Stimulated activated CD4-positive, alpha-beta T cell treated with anti-CD3 and anti-CD28 coated beads, Interleukin-15, amount 100 ng/mL, for 1 hour (primary cell): ENCODE data around the gene PTGES3L.

ENCODE experiments used
- DNase-seq, 2 donors: peaks; one replicate each; pipeline ENCODE4 v3.0.0-alpha.2; 2020; ENCODE audit warnings: low read depth in 1 of 2, low spot score in 1 of 2

Gene PTGES3L

GRCh38 chr17:42979511-42980273 lies at the start of gene PTGES3L:
Gene PTGES3L, minus strand, starts transcription at chr17:42980080. Its CDS starts 27 bp downstream, at chr17:42980053.
- DNase-seq, result no peak

GRCh38 chr17:43028221-43028861 lies 48.5 kb upstream of the PTGES3L start:
- no peak for DNase-seq

- DNase-seq, result no peak
These were observed 47.5 kb upstream of the PTGES3L start for GRCh38 chr17:43027091-43028032.

GRCh38 chr17:43026595-43026994 lies 46.7 kb upstream of the PTGES3L start:
- no peak for DNase-seq

GRCh38 chr17:43025766-43026537 lies 46.1 kb upstream of the PTGES3L start:
- DNase-seq, result no peak

- no peak for DNase-seq
These were observed 45.4 kb upstream of the PTGES3L start for GRCh38 chr17:43025290-43025657.

- peak; percentile 50 to 68 for DNase-seq
These were observed 44.8 kb upstream of the PTGES3L start, which contains the start of gene RND2 for GRCh38 chr17:43024407-43025289. Gene RND2, plus strand, starts transcription at chr17:43025231. Its CDS starts 117 bp downstream, at chr17:43025348.

- DNase-seq, result peak; percentile 34 to 62
These were observed 42.0 kb upstream of the PTGES3L start, which contains the start of gene VAT1 for GRCh38 chr17:43021741-43022512. Gene VAT1, minus strand, starts transcription at chr17:43022385. Its CDS starts 63 bp downstream, at chr17:43022322.

GRCh38 chr17:43020789-43021740 lies 41.2 kb upstream of the PTGES3L start:
- no peak for DNase-seq

GRCh38 chr17:43020030-43020621 lies 40.2 kb upstream of the PTGES3L start:
- DNase-seq, result no peak

GRCh38 chr17:43019418-43019817 lies 39.5 kb upstream of the PTGES3L start:
- no peak for DNase-seq

GRCh38 chr17:43018932-43019331 lies 39.1 kb upstream of the PTGES3L start:
- DNase-seq, result no peak

- DNase-seq, result no peak
These were observed 38.4 kb upstream of the PTGES3L start for GRCh38 chr17:43018008-43018853.

- no peak for DNase-seq
These were observed 36.3 kb upstream of the PTGES3L start for GRCh38 chr17:43016216-43016615.

GRCh38 chr17:43015579-43015978 lies 35.7 kb upstream of the PTGES3L start:
- DNase-seq, result no peak
